GM21529 (cell line): ENCODE results near the gene ETV7.

Source experiments
- ATAC-seq: cut with Tn5 transposase; IDR thresholded peaks from one replicate; pipeline ENCODE4 v1.9.1; 2021; ENCODE audit not compliant: unreplicated experiment

The ETV7 gene

GRCh38 chr6:36384095-36384494, 3.4 kb downstream of the ETV7 start:
- no peak for ATAC-seq

GRCh38 chr6:36383606-36384005, 3.9 kb downstream of the ETV7 start:
- no peak for ATAC-seq

- no peak for ATAC-seq
Observed at GRCh38 chr6:36382976-36383375, 4.5 kb downstream of the ETV7 start.

- ATAC-seq = no peak
Observed at GRCh38 chr6:36381502-36382389, 5.7 kb downstream of the ETV7 start.

- ATAC-seq = no peak
Observed at GRCh38 chr6:36380166-36380565, 7.3 kb downstream of the ETV7 start.

GRCh38 chr6:36378936-36379335, 8.5 kb downstream of the ETV7 start:
- no peak for ATAC-seq

GRCh38 chr6:36378243-36378920, 9.1 kb downstream of the ETV7 start:
- ATAC-seq = no peak

GRCh38 chr6:36377594-36377993, 9.9 kb downstream of the ETV7 start:
- ATAC-seq = no peak

- no peak for ATAC-seq
Observed at GRCh38 chr6:36376742-36377141, 10.7 kb downstream of the ETV7 start.

GRCh38 chr6:36376183-36376582, 11.3 kb downstream of the ETV7 start:
- no peak for ATAC-seq

- no peak for ATAC-seq
Observed at GRCh38 chr6:36375644-36376155, 11.8 kb downstream of the ETV7 start.

- ATAC-seq = no peak
Observed at GRCh38 chr6:36374972-36375371, 12.5 kb downstream of the ETV7 start.

GRCh38 chr6:36374194-36374593, 13.3 kb downstream of the ETV7 start:
- ATAC-seq = no peak

- no peak for ATAC-seq
Observed at GRCh38 chr6:36373368-36374019, 14.0 kb downstream of the ETV7 start.

- ATAC-seq = no peak
Observed at GRCh38 chr6:36372088-36372487, 15.4 kb downstream of the ETV7 start.

- no peak for ATAC-seq
Observed at GRCh38 chr6:36371211-36371610, 16.3 kb downstream of the ETV7 start.

GRCh38 chr6:36370638-36371037, 16.8 kb downstream of the ETV7 start:
- ATAC-seq = no peak

- ATAC-seq = no peak
Observed at GRCh38 chr6:36368921-36369865, 18.3 kb downstream of the ETV7 start.

- ATAC-seq = no peak
Observed at GRCh38 chr6:36368421-36368820, 19.0 kb downstream of the ETV7 start.

- ATAC-seq = no peak
Observed at GRCh38 chr6:36367743-36368142, 19.7 kb downstream of the ETV7 start.
